Ishikawa (cell line): ENCODE results near the gene PPIL4.

ENCODE experiments used
- CEBPB ChIP-seq: IDR thresholded peaks from 2 replicates; pipeline ENCODE4 v1.6.1; 2012
- EP300 ChIP-seq: IDR thresholded peaks from 2 replicates; pipeline ENCODE4 v1.6.1; 2012; ENCODE audit warnings: borderline replicate concordance
- FOXM1 ChIP-seq: IDR thresholded peaks from 2 replicates; pipeline ENCODE4 v1.6.1; 2012; ENCODE audit warnings: low read depth, borderline replicate concordance
- RAD21 ChIP-seq: IDR thresholded peaks from 2 replicates; pipeline ENCODE4 v1.6.1; 2012; ENCODE audit warnings: low read depth
- YY1 ChIP-seq: IDR thresholded peaks from 2 replicates; pipeline ENCODE4 v1.6.1; 2012; ENCODE audit warnings: low read depth
- ZBTB7A ChIP-seq: IDR thresholded peaks from 2 replicates; pipeline ENCODE4 v1.6.1; 2012; ENCODE audit warnings: low read depth
- TF ChIP-seq, protein P1 (sequence below): IDR thresholded peaks from 2 replicates; pipeline ENCODE4 v1.6.1; 2012; ENCODE audit warnings: low read depth, mild to moderate bottlenecking
- TF ChIP-seq, protein P2 (sequence below): IDR thresholded peaks from 2 replicates; pipeline ENCODE4 v1.6.1; 2012

DNA sequence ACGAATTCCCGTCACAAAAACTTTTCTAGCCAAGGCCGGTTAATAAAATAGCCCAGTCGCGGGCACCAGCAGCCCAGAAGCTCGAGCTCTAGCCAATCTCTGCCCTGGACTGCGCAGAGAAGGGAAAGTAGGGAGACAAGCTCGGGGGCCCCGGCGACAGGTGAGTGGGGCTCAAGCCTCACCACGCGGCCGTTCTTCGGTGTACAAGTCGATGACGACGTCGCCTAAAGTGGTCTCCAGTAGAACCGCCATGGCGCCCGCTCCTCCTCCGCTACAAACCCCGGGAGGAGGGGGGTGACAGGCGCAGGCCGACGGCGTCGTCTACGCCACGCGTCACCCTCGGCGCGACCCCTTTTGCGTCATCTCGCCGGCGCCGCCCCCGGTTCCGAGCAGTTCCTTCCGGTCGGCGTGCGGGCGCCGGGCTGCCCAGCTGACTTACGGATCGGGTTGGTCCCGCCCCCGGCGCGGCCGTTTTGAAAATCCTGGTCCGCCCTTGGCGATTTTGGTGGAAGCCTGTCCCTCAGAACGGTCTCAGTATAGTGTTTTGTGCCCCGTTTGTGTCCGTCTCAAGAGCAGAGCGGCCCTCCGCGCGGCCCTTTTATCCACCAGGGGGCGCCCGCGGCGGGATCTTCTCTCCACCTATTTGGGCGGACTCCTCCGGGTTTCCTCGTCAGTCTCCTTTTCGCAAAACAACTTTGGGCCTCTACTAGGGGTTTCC lies at the start of gene PPIL4:
- TF ChIP-seq, protein P1, sequence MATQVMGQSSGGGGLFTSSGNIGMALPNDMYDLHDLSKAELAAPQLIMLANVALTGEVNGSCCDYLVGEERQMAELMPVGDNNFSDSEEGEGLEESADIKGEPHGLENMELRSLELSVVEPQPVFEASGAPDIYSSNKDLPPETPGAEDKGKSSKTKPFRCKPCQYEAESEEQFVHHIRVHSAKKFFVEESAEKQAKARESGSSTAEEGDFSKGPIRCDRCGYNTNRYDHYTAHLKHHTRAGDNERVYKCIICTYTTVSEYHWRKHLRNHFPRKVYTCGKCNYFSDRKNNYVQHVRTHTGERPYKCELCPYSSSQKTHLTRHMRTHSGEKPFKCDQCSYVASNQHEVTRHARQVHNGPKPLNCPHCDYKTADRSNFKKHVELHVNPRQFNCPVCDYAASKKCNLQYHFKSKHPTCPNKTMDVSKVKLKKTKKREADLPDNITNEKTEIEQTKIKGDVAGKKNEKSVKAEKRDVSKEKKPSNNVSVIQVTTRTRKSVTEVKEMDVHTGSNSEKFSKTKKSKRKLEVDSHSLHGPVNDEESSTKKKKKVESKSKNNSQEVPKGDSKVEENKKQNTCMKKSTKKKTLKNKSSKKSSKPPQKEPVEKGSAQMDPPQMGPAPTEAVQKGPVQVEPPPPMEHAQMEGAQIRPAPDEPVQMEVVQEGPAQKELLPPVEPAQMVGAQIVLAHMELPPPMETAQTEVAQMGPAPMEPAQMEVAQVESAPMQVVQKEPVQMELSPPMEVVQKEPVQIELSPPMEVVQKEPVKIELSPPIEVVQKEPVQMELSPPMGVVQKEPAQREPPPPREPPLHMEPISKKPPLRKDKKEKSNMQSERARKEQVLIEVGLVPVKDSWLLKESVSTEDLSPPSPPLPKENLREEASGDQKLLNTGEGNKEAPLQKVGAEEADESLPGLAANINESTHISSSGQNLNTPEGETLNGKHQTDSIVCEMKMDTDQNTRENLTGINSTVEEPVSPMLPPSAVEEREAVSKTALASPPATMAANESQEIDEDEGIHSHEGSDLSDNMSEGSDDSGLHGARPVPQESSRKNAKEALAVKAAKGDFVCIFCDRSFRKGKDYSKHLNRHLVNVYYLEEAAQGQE: no peak
- peak; percentile 91 for TF ChIP-seq YY1
- no peak for TF ChIP-seq CEBPB
- peak; percentile 60; the same call in 1 of the 2 replicates for TF ChIP-seq FOXM1
- 0 out of 2 replicates have a peak, but pooled peaks have one; percentile 28 for TF ChIP-seq ZBTB7A
- 0 out of 2 replicates have a peak, but pooled peaks have one; percentile 28 for TF ChIP-seq EP300
- TF ChIP-seq, protein P2, sequence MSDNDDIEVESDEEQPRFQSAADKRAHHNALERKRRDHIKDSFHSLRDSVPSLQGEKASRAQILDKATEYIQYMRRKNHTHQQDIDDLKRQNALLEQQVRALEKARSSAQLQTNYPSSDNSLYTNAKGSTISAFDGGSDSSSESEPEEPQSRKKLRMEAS: peak; percentile 75; the same call in 1 of the 2 replicates
- TF ChIP-seq RAD21: peak; percentile 39; the same call in 1 of the 2 replicates
